ENCODE measurements around the gene GSG1L. TPM values are rescaled to one million over a fixed set of nuclear protein-coding genes. Genes with fewer than 3 reads are reported as not detected.

GSG1L gene
- polyA plus RNA-seq, 3 donors = not detected

GRCh38 chr16:28087140-28087660 is 23.7 kb upstream of the GSG1L start:
- no peak for DNase-seq
- intact Hi-C loops (cut with micrococcal nuclease) = no loop called here
- WGBS (ENCODE audit: insufficient coverage) = 99% methylated on average over 8 of the region's 8 CpGs
- peaks cover 0 to 2% of the 10 kb centered on the region in 2 donors for H3K36me3 Mint-ChIP-seq
- Histone ChIP-seq H3K79me2 (ENCODE audit: insufficient read depth, low read length) (no peaks in the 10 kb centered on the region), H2AFZ (ENCODE audit: insufficient read depth, low read depth, low read length, poor library complexity, severe bottlenecking) (no peak overlapping the region), H3K27ac (ENCODE audit: low read depth in 1 of 2, low read length in 2 of 2) (no peak overlapping the region), H3K4me2 (replicated peaks; ENCODE audit: extremely low read depth, low read length, poor library complexity, severe bottlenecking) (no peak overlapping the region), H3K27me3 (ENCODE audit: control insufficient read depth in 2 of 2, insufficient read depth in 2 of 2, low read length in 2 of 2) (no peaks in the 10 kb centered on the region), H3K36me3 (replicated peaks in 1 of 2; ENCODE audit: control insufficient read depth in 1 of 2, insufficient read depth in 2 of 2, low read length in 2 of 2) (no peaks in the 10 kb centered on the region), H3K9me3 (replicated peaks in 1 of 2; ENCODE audit: control insufficient read depth in 1 of 2, insufficient read depth in 1 of 2, low read length in 2 of 2) (no peaks in the 10 kb centered on the region), H4K20me1 (ENCODE audit: insufficient read depth, low read length) (peaks cover 9% of the 10 kb centered on the region), H3K4me3 (replicated peaks in 1 of 3; ENCODE audit: low read depth in 2 of 3, low read length in 3 of 3) (no peak overlapping the region), H3K4me1 (ENCODE audit: control insufficient read depth in 1 of 2, insufficient read depth in 2 of 2, low read length in 2 of 2) (no peaks in the 10 kb centered on the region), H3K9ac (ENCODE audit: insufficient read depth, low read length, poor library complexity, severe bottlenecking) (no peak overlapping the region)
- no peak overlapping the region for H3K4me3 Mint-ChIP-seq
- no peak overlapping the region for H3K27ac Mint-ChIP-seq
- H3K4me1 Mint-ChIP-seq = no peaks in the 10 kb centered on the region
- H3K27me3 Mint-ChIP-seq (ENCODE audit: low read depth in 3 of 3) = peaks cover 3 to 4% (median 3%) of the 10 kb centered on the region in 3 donors
- H3K9me3 Mint-ChIP-seq = no peaks in the 10 kb centered on the region
- TF ChIP-seq, protein P1, sequence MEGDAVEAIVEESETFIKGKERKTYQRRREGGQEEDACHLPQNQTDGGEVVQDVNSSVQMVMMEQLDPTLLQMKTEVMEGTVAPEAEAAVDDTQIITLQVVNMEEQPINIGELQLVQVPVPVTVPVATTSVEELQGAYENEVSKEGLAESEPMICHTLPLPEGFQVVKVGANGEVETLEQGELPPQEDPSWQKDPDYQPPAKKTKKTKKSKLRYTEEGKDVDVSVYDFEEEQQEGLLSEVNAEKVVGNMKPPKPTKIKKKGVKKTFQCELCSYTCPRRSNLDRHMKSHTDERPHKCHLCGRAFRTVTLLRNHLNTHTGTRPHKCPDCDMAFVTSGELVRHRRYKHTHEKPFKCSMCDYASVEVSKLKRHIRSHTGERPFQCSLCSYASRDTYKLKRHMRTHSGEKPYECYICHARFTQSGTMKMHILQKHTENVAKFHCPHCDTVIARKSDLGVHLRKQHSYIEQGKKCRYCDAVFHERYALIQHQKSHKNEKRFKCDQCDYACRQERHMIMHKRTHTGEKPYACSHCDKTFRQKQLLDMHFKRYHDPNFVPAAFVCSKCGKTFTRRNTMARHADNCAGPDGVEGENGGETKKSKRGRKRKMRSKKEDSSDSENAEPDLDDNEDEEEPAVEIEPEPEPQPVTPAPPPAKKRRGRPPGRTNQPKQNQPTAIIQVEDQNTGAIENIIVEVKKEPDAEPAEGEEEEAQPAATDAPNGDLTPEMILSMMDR (IDR thresholded peaks at IDR 0.05) = no peak

DNA sequence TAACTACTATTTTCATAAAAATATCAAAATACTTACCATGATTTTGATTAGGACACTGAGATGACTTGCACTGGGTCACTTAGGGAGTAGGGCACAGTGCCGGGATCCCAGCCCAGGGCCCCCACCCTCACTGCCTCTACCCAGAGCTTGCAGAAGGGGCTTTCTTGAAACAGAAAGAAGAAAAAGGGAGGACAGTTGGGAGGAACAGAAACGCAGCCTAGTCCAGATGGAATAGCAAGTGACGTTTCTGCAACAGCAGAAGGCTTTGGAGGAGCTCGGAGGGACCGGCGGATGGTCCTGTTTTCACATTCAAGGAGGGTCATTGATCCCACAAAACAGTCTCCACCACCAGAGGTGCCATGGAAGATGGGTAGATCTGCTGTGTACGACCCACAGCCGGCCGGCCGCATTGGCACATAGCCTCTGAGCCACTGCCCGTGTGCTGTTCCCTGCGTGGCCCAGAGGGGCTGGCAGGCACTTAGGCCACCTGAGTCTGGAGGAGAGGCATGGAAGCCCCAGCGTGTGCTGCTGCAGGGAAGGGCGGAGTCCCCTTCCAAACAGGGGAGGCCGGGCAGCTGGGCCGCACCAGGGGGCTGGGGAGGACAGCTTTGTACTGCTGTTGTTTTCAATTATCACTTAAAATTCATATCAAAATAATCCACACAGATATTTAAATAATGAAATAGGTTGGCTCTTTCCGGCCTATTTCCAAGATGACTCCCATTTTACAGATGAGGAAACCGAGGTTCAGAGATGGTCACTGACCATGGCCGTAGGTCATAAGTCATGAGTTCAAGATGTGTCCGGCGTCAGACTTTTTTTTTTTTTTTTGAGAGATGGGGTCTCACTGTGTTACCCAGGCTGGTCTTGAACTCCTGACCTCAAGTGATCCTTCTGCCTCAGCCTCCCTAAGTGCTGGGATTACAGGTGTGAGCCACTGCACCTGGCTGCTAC is 22.9 kb upstream of the GSG1L start:
- H3K36me3 ChIP-seq (replicated peaks in 1 of 2; ENCODE audit: control insufficient read depth in 1 of 2, insufficient read depth in 2 of 2, low read length in 2 of 2) = no peaks in the 10 kb centered on the region

More for the DNA sequence above, 22.9 kb upstream of the GSG1L start:
- no peak for DNase-seq
- no peaks in the 10 kb centered on the region for H3K9me3 Mint-ChIP-seq
- peaks cover 0 to 4% (median 3%) of the 10 kb centered on the region in 3 donors for H3K27me3 Mint-ChIP-seq (ENCODE audit: low read depth in 3 of 3)
- no peak overlapping the region for H3K27ac ChIP-seq (ENCODE audit: low read depth in 1 of 2, low read length in 2 of 2)
- H3K4me3 ChIP-seq (replicated peaks in 1 of 3; ENCODE audit: low read depth in 2 of 3, low read length in 3 of 3) = no peak overlapping the region
- H2AFZ ChIP-seq (ENCODE audit: insufficient read depth, low read depth, low read length, poor library complexity, severe bottlenecking) = no peak overlapping the region
- H3K36me3 Mint-ChIP-seq = no peaks in the 10 kb centered on the region
- no peaks in the 10 kb centered on the region for H3K27me3 ChIP-seq (ENCODE audit: control insufficient read depth in 2 of 2, insufficient read depth in 2 of 2, low read length in 2 of 2)
- H3K4me2 ChIP-seq (replicated peaks; ENCODE audit: extremely low read depth, low read length, poor library complexity, severe bottlenecking) = no peak overlapping the region
- no peaks in the 10 kb centered on the region for H3K9me3 ChIP-seq (replicated peaks in 1 of 2; ENCODE audit: control insufficient read depth in 1 of 2, insufficient read depth in 1 of 2, low read length in 2 of 2)
- WGBS (ENCODE audit: insufficient coverage) = 88% methylated on average over 14 of the region's 21 CpGs
- H3K79me2 ChIP-seq (ENCODE audit: insufficient read depth, low read length) = no peaks in the 10 kb centered on the region
- no peak overlapping the region for H3K4me3 Mint-ChIP-seq
- intact Hi-C loops (cut with micrococcal nuclease) = no loop called here
- no peaks in the 10 kb centered on the region for H3K4me1 ChIP-seq (ENCODE audit: control insufficient read depth in 1 of 2, insufficient read depth in 2 of 2, low read length in 2 of 2)
- H3K4me1 Mint-ChIP-seq = no peaks in the 10 kb centered on the region
- no peak overlapping the region for H3K27ac Mint-ChIP-seq
- TF ChIP-seq, protein P1 (IDR thresholded peaks at IDR 0.05) = no peak
- no peak overlapping the region for H3K9ac ChIP-seq (ENCODE audit: insufficient read depth, low read length, poor library complexity, severe bottlenecking)
- peaks cover 9% of the 10 kb centered on the region for H4K20me1 ChIP-seq (ENCODE audit: insufficient read depth, low read length)

Measured in CD14-positive monocyte (primary cell).